HK-2 (cell line): Measurements from ENCODE around the gene ADAMTS16.

Source experiments
- DNase-seq: peaks from one replicate; pipeline ENCODE4 v3.0.0-alpha.2; 2018; ENCODE audit not compliant: unreplicated experiment

Gene ADAMTS16

DNA sequence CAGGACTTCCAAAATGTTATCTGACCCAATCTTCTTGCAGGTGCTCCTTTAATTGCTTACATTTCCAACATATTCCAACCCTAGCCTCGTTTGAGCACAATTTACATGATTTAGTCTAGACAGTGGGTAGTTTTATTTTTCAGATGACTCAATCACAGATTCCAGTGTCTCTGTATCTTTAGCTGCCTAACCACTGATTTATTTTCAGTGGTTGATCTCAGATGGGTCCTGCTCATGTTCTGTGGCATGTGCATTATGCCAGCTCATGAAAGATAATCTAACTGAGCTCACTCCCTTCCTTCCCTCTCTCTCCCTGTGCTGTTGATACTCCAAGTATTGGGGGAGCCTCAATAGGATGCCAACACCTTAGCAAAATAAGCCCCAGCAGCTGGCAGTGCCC is 176.2 kb downstream of the ADAMTS16 start:
- DNase-seq: no peak

DNA sequence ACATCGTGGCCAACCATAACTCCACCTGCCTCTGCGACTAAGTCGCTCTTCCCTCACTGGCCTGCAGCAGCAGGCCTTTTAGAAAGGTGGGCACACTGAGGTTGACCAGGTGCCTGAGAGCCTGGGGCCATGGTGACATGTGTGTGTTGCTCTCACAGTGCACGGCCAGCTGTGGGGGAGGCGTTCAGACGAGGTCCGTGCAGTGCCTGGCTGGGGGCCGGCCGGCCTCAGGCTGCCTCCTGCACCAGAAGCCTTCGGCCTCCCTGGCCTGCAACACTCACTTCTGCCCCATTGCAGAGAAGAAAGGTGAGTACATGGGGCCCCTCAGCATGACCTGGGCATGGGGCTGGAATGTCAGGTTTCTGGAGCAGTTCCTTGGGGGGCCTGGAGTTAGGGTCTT is 177.8 kb downstream of the ADAMTS16 start:
- DNase-seq: no peak

DNA sequence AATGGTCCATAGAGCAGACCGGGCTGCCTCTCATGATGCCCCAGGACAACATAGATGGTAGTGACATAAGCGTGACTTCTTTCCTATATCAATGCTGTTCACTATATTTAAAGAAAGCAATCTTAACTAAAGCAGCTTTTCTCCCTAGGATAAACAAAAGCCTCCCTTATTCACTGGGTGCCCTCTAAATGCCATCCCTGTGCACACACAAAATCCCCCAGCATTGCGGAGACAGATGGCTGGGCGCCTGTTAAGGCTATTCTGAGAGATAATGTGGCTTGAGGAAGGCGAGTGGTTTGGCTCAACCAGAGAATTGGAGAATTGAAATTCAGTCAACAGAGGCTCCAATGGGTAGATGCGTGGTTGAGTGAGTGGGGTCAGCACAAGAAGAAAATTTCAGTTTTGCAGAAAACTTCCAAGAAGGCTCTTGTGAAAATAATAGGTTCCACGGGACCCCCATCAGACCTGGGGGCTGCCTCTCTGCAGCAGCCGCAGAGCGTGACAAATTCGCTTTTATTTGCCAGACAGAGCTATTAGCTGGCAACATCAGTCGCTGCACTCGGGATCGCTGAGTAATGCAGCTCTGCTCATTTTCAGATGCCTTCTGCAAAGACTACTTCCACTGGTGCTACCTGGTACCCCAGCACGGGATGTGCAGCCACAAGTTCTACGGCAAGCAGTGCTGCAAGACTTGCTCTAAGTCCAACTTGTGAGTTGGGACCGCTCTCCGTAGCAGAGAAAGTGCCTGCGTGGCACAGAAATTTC is 178.5 kb downstream of the ADAMTS16 start:
- no peak for DNase-seq

DNA sequence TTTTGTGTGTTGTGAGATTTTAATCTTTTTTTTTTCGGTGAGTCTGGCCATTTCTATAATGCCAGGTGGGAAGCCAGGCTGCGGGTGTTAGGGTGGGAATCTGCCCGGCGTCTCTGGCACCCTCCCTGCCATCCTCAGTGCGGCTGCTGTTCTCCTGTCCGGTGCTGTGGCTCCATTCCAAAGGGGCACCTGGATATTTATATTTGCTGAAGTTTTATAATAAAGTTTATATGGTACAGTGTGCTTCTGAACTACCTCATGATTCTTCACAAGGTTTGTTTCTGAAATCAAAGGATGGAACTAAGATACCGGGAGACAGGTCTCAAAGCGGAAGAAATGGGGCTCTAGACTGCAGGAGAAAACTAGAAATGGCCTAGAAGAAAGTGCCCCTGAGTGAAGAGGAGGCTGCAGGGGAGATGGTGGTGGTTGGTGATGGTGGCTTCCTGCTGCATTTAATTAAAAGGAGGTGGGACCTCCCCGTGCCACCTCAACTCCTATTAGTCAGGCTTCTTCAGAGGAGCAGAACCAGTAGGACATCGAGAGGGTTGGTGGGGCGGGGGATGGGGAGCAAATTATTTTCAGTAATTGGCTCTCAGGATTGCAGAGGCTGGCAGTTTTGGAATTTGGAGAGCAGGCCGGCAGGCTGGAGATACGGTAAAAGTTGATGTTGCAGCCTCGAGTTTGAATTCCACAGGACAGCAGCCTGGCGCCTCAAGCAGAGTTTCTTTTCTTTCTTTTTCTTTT is 180.1 kb downstream of the ADAMTS16 start:
- DNase-seq: no peak

DNA sequence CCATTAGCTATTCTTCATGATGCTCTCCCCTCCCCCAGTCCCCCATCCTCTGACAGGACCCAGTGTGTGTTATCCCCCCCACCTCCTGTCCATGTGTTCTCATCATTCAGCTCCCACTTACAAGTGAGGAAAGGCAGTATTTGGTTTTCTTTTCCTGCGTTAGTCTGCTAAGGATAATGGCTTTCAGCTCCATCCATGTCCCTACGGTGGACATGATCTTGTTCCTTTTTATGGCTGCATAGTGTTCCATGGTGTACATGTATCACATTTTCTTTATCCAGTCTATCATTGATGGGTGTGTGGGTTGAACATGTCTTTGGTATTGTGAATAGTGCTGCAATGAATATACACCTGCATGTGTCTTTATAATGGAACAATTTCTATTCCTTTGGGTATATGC is 181.0 kb downstream of the ADAMTS16 start:
- DNase-seq: no peak

DNA sequence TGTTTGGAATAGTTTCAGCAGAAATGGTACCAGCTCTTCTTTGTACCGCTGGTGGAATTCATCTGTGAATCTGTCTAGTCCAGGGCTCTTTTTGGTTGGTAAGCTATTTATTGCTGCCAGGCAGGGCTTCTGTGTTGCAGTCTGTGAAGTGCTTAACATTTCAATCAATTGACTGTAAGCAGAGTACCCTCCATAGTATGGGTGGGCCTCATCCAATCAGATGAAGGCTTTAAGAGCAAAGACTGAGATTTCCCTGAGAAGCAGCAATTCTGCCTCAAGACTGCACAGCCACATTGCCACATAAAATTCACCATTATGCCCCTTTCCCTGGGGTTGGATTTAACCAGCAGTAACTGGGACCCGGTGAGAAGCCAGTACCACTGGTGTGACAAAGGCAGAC is 183.4 kb downstream of the ADAMTS16 start:
- DNase-seq: no peak

DNA sequence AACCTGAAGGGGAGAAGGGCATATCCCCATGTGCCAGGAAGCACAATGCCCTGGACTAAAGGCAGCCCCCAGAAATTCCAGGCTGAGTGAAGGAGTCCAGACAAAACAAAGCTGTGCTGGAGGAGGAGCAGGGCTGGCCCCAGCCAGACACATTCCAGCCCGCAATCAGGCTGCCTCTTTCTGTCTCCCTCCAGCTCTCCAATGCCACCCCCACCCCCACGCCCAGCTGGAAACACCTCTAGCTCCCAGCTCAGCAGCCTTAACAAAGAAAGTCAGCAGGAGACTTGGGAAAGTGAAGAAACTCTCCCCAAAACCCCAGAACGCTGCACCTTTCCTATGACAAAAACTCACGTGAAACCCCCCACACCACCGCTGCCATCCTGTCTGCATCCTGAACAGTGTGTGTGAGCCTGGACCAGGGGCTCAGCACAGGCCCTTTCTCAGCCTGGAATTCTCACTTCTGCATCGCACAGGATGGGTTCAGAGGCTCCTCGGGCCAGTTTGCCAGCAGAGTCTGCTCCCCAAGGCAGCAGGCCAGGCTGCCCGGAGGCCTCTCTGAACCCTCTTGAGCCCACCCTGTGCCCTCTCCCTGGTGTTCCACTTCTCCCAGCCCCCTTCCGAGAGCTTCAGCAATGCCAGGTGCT is 186.1 kb downstream of the ADAMTS16 start:
- DNase-seq: no peak

DNA sequence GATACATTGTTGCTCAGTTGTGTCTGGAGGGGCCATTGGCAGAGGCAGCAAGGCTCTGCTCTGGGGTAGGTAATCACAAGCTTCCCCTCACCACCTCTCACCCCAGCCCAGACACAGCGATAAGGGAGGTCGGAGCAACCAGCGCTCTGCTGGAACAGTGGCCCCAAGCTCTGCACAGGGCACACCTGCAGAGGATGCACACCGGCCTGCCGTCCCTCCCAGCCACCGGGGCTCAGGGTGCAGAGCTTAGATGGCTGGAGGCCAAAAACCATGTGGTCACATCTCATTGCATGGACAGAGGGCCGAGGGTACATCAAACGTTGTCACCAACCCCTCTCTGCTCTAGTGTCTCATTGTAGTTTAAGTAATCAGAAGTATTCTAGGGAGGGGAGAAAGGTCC is 187.0 kb downstream of the ADAMTS16 start:
- DNase-seq: no peak

DNA sequence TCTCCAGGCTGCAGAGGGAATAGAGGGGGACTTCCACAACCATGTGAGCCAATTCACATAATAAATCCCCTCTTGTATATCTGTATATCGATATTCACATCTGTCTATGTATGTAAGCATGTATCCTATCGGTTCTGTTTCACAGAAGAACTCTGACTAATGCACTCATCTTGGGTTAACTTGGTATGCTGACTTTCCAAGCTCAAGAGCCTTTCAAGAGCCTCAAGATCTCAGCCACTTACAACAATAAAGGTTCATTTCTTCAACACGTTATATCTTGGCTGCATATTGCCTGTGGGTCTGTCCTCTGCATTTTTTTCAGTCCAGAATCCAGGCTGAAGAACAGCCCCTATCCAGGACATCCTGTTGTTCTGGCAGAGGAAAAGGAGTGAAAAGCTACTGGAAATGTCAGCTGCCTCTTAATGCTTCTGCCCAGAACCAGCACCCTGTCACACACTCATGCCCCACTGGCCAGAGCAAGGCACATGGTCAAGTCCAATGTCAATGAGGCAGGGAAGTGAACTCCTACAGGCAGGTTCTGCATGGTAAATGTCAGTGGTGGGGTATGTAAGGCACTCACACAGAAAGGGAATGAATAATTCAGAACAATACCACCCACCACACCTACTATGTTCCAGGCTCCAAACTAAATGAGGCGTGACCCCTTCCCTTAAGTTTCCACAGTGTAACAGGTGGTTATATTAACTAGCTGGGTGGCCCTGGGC is 190.8 kb downstream of the ADAMTS16 start:
- DNase-seq: no peak

DNA sequence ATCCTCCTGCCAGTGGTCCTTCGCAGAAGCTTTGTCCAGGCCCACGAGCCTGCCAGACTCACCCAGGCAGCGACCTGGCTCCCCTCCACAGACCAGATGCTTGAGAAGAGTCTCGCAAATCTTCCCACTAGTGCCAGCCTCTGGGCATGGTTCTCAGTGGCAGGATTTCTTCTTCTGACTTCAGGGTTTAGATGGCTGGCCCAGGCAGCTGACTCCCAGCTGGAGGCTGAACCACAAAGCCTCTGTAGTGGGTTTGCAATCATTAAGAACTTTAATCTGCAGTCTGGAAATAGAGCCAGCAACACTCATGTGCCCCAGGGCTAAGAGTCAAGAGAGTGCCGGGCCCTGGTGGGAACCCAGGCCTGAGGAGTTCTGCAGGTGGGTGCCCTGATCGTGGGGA is 191.7 kb downstream of the ADAMTS16 start:
- no peak for DNase-seq

DNA sequence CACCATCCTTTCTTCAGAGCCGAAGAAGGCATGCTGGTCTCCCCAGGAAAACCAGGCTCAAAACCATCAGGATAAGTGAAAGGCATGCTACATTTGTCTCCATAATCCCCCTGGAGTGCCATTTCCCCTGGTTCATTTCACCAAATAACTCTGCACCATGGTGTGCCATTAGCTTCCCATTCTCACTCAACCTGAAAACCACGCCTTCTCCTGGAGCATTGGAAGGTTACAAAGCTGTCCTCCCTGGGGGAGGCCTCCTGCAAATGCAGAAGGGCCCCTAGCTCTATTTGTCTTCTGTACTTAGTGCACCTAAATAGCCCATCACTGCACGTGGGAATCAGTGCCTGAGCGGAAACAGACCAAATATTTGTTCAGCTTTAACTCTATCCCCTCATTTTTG is 192.2 kb downstream of the ADAMTS16 start:
- DNase-seq: no peak

DNA sequence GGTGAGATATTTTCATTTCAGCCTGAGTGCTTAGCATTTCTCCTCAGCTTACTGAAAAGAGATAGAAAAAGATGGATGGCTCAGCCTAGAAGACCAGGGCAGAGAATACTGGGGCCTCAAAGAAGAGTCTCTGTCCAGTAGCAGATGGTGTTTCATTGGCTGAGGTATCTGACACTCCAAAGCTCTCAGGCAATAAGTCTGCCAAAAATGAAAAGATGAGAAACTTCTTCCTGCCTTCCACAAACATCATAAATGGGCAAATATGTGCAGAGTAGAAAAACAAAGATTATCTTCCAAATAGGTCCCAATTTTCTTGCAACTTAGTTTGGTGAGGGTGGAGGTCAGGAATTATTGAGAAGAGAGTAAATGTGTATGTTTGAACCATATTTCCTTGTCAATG is 195.0 kb downstream of the ADAMTS16 start:
- DNase-seq: no peak

DNA sequence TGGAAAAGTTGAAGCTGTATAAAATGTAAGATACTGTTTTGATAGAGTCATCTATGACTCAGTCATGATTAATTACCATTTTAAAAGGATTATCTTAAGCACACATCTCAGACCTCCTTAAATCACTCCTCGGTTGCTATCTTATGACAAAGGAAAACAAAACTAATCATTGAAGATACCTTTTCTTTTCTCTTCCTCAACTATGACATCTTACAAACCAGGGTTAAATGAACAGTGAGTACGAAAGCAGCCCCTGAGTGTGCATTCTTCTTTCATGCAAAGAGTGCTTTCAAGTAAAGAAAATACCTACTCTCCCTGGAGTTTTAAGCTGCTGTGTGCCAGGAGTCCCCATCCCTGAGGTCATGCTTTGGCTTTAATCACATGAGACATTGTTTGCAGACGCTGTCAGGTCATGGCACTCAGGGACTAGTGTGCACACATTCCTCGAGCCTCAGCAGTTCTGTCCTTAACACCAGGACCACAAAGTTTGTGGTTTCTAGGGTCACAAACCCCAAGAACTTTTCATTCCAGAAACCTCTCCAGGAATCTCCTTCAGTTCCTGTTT is 195.7 kb downstream of the ADAMTS16 start:
- DNase-seq: peak; percentile 17

DNA sequence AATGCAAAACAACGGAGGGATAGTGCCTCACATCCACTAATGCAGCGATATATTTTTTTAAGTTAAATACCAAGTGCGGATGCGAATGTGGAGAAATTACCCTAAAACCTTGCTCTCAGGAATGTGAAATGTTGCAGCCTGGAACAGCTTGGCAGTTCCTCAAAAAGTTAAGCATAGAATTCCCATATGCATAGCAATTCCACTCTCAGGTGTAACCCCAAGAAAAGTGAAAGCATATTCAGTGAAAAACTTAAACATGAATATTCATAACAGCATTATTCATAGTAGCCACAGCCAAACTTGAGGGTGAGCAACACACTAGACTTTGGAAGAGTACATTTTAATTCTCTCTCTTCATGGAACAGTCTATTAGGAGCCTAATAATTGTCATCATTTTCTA is 199.1 kb downstream of the ADAMTS16 start:
- no peak for DNase-seq

DNA sequence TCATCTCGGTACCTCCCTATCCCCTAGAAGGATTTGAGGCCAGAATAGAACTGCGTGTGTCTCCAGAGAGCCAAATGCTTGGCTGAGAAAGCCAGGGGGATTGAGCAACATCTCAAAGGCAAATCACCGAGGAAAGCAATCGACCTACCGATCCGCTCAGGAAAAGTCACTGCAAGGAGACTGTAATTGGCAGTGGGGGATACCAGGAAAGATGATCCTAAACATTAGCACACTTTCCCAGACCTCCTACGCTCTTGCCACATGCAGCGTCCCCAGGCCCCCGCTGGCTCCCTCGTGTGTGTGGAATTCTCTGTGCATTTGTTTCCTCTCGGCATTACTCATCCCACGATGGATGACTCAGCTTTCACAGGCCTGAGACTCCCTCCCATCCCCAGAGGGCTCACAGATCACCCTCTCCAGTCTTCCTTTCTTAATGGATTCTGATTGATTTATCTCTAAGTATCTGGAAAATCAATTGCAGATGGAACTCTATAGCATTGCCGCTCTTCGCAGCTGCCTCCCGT is 200.1 kb downstream of the ADAMTS16 start:
- DNase-seq: peak; percentile 78

DNA sequence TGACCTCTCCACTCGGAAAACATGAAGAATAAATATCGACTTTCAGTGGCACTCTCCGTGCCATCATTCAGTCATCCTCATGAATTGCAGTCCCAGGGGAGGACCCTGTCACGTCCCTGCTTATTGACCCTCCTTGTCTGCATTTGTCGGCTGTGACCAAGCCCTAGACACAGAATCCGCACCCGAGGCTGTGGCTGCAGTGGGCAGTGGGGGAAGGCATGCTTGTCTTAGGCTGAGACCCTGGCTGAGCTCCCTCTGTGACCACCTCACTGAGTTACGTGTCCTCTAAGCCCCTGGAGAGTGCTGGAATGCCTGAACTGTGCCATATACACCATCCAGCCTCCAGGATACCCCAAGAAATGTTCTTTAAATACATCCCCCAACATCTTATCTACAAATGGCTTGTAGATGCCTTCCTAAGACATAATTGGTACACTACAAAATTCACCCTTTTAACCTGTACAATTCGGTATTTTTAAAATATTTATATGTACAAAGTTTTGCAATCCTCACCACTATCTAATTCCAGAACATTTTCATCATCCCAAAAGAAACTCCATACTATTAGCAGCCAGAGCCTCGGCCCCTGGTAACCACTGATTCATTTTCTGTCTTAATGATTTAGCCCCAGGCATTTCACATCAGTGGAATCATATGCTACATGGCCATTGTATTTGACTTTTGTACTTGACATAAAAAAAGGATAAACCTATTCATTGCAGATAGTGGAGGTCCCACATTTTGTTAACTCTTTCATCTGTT is 201.6 kb downstream of the ADAMTS16 start:
- no peak for DNase-seq

DNA sequence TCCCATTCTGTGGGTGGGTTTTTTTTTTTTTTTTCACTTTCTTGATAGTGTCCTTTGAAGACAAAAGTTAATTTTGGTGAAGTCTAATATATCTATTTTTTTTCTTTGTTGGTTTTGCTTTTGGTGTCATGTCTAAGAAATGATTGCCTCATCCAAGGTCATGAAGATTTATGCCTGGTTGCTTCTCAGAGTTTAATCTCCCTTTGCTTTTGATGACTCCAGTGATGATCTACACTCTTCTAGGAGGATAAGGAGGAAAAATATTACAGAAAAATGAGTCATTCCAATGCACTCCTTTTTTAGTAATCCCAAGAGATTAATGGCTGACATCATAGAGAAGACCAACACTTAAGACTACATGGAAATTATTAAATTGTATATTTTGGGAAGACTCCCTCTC is 202.7 kb downstream of the ADAMTS16 start:
- no peak for DNase-seq

DNA sequence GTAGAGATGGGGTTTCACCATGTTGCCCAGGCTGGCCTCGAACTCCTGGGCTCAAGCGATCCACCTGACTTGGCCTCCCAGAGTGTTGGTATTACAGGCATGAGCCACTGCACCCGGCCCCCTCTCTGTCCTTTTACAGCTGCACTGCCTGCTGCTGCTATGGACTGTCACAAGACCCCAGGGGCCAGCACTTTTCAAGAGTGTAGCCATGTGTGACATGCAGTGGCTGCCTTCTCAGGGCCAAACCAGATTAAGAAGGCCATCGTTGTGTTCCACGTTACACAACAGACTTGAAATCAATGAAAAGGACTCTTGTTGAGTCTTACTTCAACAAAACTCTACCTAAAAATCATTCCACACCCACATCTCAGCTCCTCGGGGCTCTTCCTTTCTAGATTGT is 203.4 kb downstream of the ADAMTS16 start:
- no peak for DNase-seq

DNA sequence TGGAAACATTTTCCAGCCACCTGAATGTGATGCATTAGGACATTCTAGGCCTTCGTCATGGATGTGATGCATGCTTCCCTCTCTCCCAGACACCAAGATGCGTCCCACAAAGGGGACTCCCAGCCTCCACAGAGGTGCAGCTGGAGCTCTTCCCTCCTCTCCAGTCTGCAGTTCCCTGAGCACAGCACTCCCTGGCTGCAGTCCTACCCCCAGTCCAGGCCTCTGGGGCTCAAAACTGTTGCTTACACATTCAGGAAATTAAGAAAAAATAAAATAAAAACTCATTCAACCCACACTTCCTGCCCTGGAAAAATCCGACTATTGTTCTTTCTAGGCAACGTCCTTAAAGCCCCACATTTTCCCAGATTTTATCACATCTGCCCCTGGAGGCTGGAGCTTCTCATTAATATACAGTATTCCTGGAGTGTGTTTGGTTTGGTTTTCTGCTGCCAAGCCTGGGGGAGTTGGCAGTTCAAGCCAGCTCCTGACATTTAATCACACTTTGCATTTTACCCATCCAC is 204.0 kb downstream of the ADAMTS16 start:
- no peak for DNase-seq

DNA sequence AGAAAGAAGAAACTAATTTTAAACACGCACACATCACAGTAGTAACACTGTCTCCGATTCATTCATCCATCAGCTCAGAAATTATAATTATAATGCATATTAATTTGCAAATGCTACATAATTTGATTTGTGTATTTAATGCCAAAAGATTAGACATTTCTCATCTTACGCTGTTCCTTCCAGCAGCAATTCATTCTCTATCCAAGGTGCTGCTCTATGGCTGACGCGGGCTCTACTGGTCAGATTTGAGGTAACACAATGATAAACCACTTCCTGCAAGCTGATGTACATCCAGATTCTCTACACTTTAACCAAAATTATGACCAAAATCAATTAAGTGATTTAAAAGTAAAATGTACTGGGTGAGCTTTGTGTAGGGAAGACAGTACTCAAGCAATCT is 204.5 kb downstream of the ADAMTS16 start:
- no peak for DNase-seq

DNA sequence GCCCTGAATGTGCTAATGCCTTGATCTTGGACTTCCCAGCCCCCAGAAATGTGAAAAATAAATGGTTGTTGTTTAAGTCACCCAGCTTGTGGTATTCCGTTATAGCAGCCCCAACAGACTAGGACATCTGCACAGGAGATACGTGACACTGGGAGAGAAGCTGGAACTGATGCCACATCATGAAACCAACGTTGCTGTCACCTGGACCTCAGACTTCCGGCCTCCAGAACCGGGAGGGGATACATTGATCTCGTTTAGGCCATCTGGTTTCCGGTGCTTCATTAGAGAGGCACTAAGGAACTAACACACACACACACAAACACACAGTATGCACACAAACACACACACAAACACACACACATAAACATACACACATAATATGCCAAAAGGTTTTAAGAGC is 207.3 kb downstream of the ADAMTS16 start:
- no peak for DNase-seq
